Measurements from ENCODE around the gene SUPT20H.

The SUPT20H gene

DNA sequence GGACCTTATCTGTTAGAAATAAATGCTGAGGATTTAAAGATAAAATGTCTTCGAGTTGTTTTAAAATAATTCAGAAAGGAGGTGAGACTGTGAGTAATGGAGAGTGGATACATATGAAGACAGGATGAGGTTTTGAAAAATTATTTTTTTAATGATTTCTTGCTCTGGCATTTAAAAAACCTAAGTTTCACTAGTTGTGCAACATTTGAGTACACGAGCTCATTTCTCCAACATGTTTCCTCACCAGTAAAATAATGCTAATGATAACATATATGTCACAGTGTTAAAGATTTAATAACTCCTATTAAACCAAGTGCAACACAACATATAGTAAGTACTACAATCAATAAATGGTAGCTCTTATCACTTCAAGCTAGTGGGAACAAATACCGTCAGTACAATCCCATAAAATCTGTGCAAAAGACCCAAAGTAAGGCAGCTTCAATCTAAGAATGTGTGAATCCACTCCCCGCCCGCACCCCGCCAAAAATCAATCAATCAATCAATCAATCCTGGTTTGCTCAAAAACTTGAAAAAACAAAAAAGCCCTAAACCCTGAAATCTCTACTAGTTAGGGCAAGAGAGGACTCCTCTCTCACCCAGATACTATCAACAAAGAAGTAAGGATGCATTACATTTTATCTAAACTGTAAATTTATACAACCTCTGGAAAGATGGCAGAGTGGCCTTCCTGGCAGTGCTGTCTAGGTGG, 61.6 kb downstream of the SUPT20H start:
- no peak for DNase-seq

DNA sequence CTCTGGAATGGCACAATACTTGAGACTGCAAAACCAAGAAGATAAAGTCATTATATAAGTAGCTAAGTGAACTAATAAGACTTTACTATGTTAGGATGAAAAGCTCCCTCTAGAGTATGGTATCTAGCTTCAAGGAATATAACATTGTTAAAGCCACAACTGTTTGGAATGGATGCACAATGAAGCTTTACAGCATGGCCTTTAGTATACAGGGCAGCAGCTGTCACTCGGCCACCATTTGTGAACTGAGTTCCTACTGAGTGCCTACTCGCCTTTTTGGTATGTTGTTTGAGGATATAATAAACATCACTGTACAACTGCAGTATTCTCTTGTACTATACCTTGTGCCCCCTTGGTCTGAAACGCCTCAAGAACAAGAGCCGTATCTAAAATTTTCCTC, 67.1 kb downstream of the SUPT20H start:
- DNase-seq = no peak

DNA sequence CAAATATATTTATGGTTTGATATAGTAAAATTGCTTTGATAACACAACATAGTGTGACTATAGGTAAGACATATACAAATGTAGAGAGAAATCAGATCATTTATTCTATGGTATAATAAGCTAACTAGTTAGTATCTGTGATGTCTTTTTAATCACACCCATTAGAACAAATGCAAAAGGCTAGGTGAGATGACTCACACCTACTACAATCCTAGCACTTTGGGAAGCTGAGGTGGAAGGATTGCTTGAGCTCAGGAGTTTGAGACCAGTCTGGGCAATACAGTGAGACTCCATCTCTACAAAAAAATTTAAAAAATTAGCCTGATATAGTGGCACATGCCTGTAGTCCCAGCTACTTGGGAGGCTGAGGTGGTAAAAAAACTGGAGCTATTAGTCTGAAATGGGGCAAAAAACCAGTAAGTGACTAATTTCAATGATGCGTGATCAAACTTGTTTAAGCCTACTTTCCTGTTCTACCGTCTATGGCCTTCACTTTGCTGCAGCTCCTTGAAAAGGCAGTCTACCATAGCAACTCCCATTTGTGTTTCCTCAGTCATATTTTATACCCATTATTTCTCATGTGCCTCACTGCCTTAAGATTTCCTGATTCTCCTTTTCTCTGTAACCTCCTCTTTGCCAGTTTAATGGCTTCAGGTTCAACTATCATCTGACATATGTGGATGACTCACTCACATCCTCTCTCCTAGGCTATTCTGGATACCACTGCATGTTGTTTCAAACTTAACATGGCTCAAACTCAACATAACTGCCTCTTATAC, 72.8 kb downstream of the SUPT20H start:
- no peak for DNase-seq

DNA sequence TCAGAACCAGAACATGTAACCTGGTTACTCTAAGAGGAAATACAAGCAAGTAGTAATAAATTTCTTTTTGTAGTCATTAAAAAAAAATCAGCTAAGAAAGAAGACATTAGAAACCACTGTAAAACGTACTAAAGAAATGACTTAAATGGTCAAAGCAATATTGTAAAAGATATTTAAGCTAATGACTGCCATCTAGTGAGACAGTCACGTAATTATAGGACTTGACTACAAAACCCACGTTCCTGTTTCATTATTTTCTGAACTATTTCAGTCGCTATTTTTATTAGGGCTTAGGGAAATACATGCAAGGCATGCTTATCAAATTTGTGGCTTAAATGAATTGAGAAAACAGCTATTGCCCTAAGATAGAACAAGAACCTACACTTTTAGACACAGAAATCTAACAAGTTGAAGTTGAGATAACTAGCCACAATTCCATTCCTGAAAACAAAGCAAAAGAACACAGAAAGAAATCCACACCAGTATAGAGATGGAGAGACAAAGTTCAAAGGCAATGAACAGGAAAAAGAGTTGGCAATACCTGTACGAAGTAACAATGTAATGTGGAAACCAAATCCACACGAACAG, 78.2 kb downstream of the SUPT20H start:
- DNase-seq = no peak

DNA sequence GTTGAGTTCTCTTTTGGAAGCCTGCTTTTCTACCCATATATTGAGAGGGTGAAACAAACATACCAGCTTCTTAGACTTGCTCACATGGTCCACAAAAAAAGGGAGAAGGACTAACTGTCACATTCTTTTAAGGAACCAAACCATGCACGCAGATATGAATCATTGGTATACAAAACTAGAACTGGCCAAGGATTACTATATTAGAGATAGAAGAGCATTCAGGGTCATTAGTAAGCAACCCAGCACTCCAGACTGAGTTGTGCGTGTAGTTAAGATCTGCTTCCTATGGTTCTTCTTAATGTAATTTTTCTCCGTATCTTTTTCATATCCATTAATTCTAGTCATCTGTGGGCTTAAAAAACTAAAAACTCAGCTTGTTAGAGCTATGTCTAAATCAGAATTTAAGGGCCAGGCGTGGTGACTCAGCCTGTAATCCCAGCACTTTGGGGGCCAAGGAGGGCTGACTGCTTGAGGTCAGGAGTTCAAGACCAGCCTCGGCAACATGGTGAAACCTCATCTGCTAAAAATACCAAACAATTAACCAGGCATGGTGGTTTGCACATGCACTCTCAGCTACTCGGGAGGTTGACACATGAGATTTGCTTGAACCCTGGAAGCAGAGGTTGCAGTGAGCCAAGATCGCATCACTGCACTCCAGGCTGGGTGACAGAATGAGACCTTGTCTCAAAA, 80.0 kb downstream of the SUPT20H start:
- no peak for DNase-seq

DNA sequence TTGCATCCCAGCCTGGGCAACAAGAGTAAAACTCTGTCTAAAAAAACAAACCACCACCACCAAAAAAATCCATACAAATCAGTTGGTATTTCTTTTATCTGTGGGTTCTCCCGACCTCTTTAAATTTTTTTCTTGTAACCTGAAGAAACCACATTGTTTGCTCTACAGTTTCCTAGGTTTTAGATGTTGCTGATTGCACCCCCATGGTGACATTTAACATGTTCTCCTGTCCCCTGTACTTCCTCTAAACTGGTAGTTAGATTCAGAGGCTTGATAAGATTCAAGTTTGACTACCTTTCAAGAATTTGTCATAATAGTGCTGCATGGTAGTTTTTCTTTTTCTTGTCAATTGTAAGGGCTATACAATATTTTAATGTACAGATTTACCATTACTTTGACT, 84.3 kb downstream of the SUPT20H start:
- DNase-seq = no peak

DNA sequence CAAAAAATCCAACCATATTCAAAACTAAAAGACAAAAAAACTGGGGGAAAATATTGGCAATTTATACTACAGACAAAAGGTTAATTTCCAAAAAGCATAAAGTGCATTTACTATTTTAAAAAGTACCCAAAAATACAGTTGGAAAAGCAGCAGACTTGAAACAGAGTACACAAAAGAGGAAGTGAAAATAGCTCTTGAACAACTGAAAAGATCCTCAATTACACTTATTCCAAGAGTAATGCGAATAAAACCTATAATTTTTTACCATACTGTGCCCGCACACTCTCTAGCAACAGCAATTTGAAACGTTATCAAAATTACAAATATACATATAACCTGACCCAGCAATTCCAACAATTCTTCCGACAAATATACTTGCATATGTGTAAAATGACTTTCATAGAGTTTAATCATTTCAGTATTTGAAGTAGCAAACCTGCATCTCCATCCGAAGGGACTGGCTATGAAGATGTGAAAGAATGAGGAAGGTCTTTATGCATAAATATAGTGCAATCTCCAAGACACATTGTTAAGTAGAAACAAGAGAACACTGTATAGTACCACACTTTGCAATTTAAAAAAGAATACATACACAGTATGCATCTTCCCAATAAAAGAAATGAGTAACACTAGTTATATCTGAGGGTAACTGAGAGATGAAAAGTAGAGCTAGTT, 85.7 kb downstream of the SUPT20H start:
- no peak for DNase-seq

DNA sequence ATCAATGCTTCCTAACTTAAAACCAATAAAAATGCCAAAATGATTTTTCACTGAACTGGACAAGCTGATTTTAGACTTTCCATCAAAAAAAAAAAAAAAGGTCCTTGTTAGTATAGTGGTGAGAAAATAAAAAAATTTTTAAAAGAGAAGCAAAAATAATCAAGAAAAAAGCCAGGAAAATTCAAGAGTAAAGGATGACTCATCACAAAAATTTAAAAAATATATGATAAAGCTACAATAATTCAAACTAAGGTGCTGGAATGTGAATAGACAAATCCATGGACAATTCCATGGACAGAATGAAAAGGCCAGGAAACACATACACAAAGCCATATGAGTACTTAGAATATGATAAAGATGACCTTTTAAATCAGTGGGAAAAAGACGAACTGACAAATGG, 86.5 kb downstream of the SUPT20H start:
- no peak for DNase-seq

DNA sequence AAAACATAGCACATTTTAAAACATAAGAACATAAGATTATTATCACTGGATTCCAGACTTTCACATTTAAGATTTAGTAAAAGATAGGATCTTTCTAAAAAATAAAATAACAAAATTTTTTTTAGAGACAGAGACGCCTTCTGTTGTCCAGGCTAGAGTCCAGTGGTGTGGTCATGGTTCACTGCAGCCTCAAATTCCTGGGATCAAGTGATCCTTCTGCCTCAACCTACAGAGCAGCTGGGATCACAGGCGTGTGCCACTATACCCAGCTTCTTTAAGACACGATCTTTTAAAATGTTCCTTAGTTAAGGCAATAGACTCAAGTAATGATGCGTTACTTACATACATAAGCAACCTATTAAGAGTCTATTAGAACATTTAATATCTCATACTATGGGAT, 93.1 kb downstream of the SUPT20H start:
- no peak for DNase-seq

DNA sequence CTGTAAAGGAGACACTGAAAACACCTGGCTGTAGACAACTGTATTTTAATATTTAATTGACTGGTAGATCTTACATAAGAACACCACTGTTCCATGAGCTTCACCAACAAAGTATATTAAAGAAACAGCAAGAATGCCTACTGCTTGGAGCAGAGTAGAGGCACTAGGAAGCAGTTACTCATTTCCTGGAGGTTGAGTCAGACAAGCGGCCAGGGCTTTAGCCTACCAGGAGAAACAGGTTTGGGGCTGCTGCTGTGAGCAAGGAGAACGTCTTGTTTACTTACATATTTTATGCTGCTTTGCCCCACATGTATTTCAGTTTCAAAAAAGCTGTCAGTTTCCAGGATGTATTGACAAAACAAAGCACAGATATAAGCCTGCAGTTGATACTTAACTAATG, 93.7 kb downstream of the SUPT20H start:
- no peak for DNase-seq

DNA sequence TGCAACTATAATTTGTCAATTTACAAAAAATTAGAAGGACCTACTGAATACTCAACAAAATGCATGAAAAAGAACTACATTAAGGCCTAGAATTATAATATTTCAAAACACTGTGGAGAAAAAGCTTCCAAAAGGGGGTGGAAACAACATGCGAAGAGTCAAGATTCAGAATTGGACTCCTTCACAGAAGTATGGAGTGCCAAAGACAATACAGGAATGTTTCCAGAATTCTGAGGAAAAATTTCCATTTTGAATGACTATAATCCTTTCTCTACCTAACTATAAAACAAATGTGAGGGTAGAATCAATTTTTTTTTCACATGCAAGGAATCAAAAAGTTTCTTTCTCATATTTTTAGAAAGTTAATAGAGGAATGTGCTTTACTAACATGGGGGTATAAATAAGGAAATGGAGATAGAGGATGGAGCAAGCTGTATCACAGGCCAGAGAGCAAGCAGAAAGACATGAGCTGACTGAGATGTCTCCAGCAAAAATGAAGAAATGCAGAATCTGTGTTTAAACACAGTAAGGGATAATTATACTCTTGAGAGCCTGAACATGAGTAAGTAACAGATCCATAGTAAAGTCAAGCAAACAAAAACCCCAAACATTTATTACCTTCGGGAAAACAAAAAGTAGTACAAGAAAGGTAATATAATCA, 99.9 kb downstream of the SUPT20H start:
- no peak for DNase-seq
